ENCODE measurements around the gene CCDC32.

The CCDC32 gene

DNA sequence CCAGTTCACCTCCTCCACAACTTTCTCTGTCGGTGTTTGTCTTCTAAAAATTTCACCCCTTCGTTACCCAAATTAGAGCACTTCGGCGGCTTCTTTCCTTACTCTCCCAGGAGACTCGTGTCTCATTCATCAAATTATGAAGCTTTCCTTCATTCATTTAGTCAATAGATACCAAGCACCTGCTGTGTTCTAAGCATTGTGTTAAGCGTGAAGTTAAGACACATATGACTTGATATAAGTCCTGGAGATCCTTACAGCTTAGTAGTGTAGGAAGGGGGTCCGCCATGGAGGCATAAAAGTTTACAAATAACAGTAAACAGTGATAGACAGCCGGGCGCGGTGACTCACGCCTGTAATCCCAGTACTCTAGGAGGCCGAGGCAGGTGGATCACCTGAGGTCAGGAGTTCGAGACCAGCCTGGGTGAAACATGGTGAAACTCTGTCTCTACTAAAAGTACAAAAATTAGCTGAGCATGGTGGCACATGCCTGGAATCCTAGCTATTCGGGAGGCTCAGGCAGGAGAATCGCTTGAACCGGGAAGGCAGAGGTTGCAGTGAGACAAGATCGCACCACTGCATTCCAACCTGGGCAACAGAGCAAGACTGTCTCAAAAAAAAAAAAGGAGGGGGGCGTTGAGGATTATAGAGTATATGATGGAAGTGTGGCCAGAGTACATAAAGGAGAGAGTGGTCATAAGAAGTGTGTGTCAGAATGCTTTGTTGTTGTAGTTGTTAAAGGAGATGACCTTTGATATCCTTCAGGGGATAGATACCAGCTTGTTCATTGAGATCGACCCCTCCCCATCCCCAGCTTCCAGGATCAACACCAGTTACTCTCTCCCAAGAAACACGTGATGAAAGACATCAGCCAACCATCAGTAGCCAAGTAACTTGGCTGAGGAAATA, 744 bp upstream of the CCDC32 start:
- no peak for DNase-seq

DNA sequence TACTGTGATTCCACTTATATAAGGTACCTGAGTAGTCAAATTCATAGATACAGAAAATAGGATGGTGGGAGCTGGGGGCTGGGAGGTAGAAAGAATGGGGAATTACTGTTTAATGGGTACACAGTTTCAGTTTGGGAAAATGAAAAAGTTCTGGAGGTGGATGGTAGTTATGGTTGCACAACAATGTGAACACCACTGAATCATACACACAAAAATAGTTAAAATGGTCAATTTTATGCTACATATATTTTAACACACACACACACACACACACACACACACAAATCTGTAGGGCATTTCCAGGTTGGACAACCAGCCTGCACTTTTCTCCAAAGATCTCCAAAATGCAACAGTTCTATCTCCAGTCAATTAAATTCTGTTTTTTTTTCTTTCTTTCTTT, 1.4 kb downstream of the CCDC32 start:
- no peak for DNase-seq

- DNase-seq = no peak
Measured at GRCh38 chr15:40562691-40563090, 2.2 kb downstream of the CCDC32 start.

DNA sequence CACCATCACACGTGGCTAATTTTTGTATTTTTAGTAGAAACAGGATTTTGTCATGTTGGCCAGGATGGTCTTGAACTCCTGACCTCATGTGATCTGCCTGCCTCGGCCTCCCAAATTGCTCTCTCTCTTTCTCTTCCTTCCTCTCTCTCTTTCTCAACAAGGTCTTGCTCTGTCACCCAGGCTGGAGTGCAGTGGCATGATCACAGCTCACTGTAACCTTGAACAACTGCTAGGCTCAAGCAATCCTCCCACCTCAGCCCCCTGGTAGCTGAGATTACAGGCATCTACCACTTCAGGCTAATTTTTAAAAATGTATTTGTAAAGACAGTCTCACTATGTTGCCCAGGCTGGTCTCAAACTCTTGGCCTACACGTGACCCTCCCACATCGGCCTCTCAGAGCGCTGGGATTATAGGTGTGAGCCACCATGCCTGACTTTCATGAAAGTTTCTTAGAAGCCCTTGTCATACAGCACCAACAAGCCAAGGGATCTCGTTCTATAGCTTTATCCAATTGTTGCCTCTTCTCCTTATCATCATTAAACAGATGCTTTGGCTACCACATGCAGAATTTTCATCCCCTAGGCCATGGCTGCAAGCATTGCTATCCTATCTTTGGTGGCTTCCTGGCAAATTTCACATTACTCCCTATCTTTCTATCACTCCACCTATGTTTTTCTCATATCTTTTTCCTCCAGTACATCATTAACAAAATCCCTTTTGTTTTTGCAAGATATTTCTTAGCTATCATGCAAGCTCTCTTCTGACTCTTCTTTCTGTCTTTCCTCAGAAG, 5.7 kb downstream of the CCDC32 start:
- no peak for DNase-seq

GRCh38 chr15:40555876-40556275, 9.0 kb downstream of the CCDC32 start:
- DNase-seq = no peak

DNA sequence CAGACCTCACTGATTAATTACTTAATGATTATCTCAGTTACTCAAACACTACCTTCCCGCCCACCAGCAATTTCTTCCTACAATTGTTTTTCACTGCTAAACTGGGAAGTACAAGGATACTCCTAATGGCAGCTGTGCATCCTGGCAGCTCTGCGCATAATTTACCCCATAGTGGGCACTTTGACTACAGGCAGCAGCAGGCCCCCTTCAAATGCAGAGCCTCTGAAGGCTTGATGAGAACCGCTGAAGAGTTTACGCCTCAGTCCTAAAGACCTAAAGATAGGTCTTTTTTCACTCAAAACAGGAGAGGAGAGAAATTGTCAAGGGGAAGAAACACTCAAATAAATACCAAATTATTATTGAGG, 10.7 kb downstream of the CCDC32 start:
- no peak for DNase-seq

- peak; percentile 94 for DNase-seq
Measured at GRCh38 chr15:40550341-40551037, 14.4 kb downstream of the CCDC32 start.

- DNase-seq = no peak
Measured at GRCh38 chr15:40549894-40550293, 14.9 kb downstream of the CCDC32 start.

- no peak for DNase-seq
Measured at GRCh38 chr15:40548610-40549009, 16.2 kb downstream of the CCDC32 start.

- no peak for DNase-seq
Measured at GRCh38 chr15:40545457-40545856, 19.4 kb downstream of the CCDC32 start.

- DNase-seq = peak; percentile 98
Measured at GRCh38 chr15:40543631-40544294, 21.1 kb downstream of the CCDC32 start.

DNA sequence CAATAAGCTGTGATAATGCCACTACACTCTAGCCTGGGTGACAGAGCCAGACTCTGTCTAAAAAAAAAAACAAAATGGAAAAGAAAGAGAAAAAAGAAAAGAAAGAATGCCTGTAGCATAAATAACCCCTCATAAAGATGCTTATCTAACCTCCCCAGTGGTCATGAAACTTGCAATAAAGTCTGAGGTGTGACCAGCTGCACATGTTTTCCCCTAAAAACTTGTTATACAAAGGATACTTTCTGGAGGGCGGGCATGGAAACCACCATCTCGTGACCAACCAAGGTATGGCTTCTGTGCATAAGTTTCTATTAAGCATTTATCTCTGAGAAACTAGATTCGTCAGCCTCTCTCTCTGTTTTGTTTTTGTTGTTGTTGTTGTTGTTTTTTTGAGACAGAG, 21.8 kb downstream of the CCDC32 start:
- no peak for DNase-seq

DNA sequence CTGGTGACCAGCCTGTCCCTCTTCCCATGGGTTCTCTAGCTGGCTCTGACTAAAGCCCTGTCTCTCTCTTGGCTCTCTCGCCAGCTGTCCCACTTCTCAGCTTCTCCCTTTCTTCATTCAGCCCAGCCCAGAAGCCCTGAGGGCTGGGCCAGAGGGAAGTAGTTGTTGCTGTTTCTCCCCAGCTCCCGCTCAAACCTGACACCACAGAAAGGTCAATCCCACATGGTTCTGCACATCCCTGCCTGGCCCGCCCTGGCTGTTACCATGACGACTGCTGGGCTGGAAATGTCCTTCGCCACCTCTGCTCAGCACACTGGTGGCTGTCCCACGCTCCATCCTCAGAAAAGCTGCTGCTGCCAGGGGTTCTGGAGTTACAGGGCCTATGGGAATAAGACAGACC, 25.9 kb downstream of the CCDC32 start:
- peak; percentile 53 for DNase-seq

GRCh38 chr15:40536501-40536900, 28.3 kb downstream of the CCDC32 start:
- DNase-seq = no peak

DNA sequence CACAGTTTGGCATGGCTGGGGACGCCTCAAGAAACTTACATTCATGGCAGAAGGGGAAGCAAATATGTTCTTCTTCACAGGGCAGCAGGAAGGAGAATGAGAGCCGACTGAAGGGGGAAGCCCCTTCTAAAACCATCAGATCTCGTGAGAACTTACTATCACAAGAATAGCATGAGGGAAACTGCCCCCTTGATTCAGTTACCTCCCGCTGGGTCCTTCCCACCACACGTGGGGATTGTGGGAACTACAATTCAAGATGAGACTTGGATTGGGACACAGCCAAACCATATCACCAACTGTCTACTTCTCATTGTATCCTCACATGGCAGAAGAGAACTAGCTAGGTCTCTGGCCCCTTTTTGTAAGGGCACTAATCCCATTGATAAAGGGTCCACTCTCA, 30.5 kb downstream of the CCDC32 start:
- peak; percentile 48 for DNase-seq

GRCh38 chr15:40533763-40534364, 31.0 kb downstream of the CCDC32 start:
- DNase-seq = no peak

DNA sequence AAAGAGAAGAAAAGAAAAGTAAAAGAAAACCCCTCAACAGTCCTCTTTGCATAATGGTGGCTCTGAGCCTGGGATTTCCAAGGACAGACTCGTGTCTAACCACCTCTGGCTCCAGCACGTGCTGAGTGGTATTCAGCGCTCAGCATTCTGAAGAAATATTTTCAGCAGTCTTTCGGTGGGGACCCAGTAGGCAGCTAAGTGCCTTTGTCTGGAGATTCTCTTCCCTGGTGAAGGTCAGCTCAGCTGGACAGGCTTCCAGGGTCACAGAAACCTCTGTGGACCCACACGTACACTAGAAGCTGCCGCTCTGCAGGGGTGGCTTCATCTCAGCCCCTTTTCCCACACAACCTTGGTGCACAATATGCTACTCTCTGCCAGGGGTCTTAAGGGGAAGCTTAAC, 36.0 kb downstream of the CCDC32 start:
- no peak for DNase-seq

DNA sequence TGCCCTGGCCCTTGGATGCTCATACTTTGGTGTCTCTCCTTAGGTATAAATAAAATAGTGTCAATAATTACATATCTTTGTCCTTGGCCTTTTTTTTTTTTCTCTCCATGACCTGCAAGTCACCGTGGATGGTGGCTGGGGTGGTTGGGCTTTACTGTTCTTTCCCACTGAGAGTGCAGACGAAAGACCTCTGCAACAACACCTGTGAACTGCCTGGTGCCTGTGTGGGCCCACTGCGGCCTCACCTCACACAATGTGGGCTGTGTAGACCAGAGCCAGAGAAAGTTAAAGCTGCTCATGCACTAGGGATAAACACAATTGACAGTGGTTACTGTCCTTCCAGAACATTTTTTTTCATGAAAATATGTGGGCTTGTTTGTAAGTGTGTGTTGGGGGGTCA, 39.0 kb downstream of the CCDC32 start:
- DNase-seq = no peak

- no peak for DNase-seq
Measured at GRCh38 chr15:40523611-40524010, 41.2 kb downstream of the CCDC32 start.

- no peak for DNase-seq
Measured at GRCh38 chr15:40516322-40516721, 48.5 kb downstream of the CCDC32 start.

- no peak for DNase-seq
Measured at GRCh38 chr15:40513609-40514008, 51.2 kb downstream of the CCDC32 start.

DNA sequence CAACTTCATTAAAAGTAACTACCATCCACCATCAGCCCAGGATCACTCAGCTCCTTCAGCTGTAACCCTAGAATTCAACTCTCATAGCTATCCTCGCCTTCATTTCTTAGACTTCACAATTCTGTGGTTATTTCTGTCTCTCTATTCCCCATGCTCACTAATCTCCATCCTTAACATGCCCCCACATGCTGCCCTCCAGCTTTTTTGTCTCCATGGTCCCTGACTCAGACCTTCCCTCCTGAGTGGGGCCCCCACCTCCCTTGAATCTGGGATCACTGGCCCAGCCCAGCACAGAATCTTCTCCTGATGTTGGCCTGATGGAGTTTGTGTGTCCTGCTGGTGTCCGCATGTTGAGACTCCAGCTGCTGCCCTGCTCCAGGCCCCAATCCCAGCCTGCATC, 52.4 kb downstream of the CCDC32 start:
- DNase-seq = no peak

Data from MV-4-11 (cell line).